Measurements from ENCODE around the gene GPS2. TPM values are rescaled to one million over a fixed set of nuclear protein-coding genes. Genes with fewer than 3 reads are reported as not detected.

The GPS2 gene
- total and polyA plus RNA-seq, 2 donors (not counting 1 experiment from before 2014, with no cell fraction given): 137 to 225 TPM

DNA sequence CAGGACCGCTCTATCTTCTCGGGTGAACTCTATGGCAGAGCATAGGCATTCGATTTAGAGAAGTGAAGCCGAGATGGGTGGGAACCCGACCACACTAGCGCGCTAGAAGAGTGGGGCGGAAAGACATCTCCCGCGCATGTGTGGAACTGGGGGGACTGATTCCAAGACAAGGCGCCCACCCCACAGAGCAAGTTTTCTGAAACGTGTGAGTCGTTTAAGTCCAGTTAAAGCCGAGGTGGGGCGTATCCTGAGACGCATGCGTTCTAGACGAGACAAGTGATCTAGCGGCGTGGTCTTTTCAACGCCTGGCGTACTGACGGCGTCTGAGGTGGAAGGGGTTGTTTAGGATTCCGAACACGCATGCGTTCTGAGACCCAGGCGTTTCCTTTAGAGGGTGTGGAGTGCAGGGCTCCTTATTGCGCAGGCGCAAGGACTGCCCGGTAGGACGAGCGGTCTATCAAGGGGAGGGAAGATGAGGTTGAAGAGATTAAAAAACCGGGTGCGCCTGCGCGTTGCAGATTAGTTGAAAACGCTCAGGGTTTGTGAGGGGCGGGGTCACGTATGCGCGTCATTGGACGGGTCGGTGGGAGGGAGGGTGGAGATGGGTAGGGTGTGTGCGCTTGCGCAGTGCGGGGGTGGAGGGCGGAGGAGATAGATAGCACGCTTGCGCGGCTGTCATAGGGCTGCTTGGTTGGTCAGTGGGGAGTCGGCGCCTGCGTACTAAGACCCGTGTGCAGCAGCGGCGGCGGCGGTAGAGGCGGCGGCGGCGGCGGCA is 8.1 kb downstream of the GPS2 start, which contains the start of gene EIF5A:
EIF5A (plus strand) TSS at position 718 of the 775 bp plus-strand sequence. CDS start 2,008 bp downstream, outside the sequence.
- Mint-ChIP-seq H3K4me3 (peak within 1 kb of the TSS; percentile 95), H3K9me3 (ENCODE audit: insufficient read depth) (no peaks in the 10 kb centered on the region), H3K27ac (peak within 1 kb of the TSS; percentile 99), H3K4me1 (peaks cover 39% of the 10 kb centered on the region), H3K27me3 (no peaks in the 10 kb centered on the region)
- Histone ChIP-seq H3K4me1 (ENCODE audit: control insufficient read depth in 2 of 2, insufficient read depth in 2 of 2, low read length in 2 of 2) (peaks cover 17 to 40% of the 10 kb centered on the region in 2 donors), H3K27me3 (replicated peaks in 1 of 4; ENCODE audit: control extremely low read depth in 1 of 4, control insufficient read depth in 3 of 4, insufficient read depth in 4 of 4, low read length in 3 of 4) (no peaks in the 10 kb centered on the region), H3K79me2 (ENCODE audit: control insufficient read depth, insufficient read depth, low read length) (peaks cover 40% of the 10 kb centered on the region), H3K9me3 (ENCODE audit: control extremely low read depth in 1 of 3, control insufficient read depth in 2 of 3, insufficient read depth in 1 of 3, low read length in 2 of 3) (no peaks in the 10 kb centered on the region), H3K4me2 (replicated peaks; ENCODE audit: low read depth, low read length, poor library complexity, severe bottlenecking) (peak within 1 kb of the TSS; percentile 93), H4K20me1 (ENCODE audit: control insufficient read depth, insufficient read depth, low read length, poor library complexity, severe bottlenecking) (peaks cover 41% of the 10 kb centered on the region), H3K4me3 (ENCODE audit: control extremely low read depth in 1 of 5, extremely low read depth in 1 of 5, insufficient read depth in 1 of 5, low read depth in 2 of 5, low read length in 4 of 5) (peak within 1 kb of the TSS; percentile 81 to 96 (median 94)), H2AFZ (ENCODE audit: insufficient read depth, low read depth, low read length, poor library complexity, severe bottlenecking) (peak within 1 kb of the TSS; percentile 89), H3K36me3 (replicated peaks in 1 of 2; ENCODE audit: control extremely low read depth in 1 of 2, control insufficient read depth in 1 of 2, extremely low read depth in 1 of 2, insufficient read depth in 2 of 2, low read length in 1 of 2) (peaks cover 0 to 29% of the 10 kb centered on the region in 2 experiments), H3K9ac (ENCODE audit: low read length) (peak within 1 kb of the TSS; percentile 97), H3K27ac (ENCODE audit: low read length in 2 of 2) (peak within 1 kb of the TSS; percentile 98 to 99)
- ChIA-PET POLR2A (no interaction called here), CTCF (interaction anchor here (0.6 to 3.1 kb wide), 2 partner anchors 11 to 191 kb away, joined by 3 to 20 read pairs; no protein-coding TSS in a partner anchor)
- DNase-seq: peak; percentile 100
- intact Hi-C loops (cut with micrococcal nuclease): loop anchor here (1.0 to 5.0 kb wide), 12 partner anchors 8 to 308 kb away; partner anchors contain the start of genes ELP5, GPS2, NEURL4 and PHF23
- TF ChIP-seq, protein P1, sequence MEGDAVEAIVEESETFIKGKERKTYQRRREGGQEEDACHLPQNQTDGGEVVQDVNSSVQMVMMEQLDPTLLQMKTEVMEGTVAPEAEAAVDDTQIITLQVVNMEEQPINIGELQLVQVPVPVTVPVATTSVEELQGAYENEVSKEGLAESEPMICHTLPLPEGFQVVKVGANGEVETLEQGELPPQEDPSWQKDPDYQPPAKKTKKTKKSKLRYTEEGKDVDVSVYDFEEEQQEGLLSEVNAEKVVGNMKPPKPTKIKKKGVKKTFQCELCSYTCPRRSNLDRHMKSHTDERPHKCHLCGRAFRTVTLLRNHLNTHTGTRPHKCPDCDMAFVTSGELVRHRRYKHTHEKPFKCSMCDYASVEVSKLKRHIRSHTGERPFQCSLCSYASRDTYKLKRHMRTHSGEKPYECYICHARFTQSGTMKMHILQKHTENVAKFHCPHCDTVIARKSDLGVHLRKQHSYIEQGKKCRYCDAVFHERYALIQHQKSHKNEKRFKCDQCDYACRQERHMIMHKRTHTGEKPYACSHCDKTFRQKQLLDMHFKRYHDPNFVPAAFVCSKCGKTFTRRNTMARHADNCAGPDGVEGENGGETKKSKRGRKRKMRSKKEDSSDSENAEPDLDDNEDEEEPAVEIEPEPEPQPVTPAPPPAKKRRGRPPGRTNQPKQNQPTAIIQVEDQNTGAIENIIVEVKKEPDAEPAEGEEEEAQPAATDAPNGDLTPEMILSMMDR (IDR thresholded peaks at IDR 0.05): no peak
- no peak for TF ChIP-seq EZH2 (IDR thresholded peaks at IDR 0.05; ENCODE audit: borderline replicate concordance, insufficient read depth, low read depth, low read length, poor library complexity, severe bottlenecking)
- ATAC-seq (ENCODE audit: low read depth): peak; percentile 70
- under 1% methylated on average over 64 of the region's 64 CpGs for WGBS (ENCODE audit: insufficient coverage)

GRCh38 chr17:7304179-7304578 is 11.0 kb downstream of the GPS2 start:
- H3K4me3 Mint-ChIP-seq: peak overlapping the region; percentile 14
- H3K4me3 ChIP-seq (ENCODE audit: control extremely low read depth in 1 of 5, extremely low read depth in 1 of 5, insufficient read depth in 1 of 5, low read depth in 2 of 5, low read length in 4 of 5): no peak overlapping the region
- H3K27ac Mint-ChIP-seq: no peak overlapping the region
- no peak overlapping the region for H3K4me2 ChIP-seq (replicated peaks; ENCODE audit: low read depth, low read length, poor library complexity, severe bottlenecking)
- no peak overlapping the region for H3K27ac ChIP-seq (ENCODE audit: low read length in 2 of 2)
- peaks cover 14% of the 10 kb centered on the region for H4K20me1 ChIP-seq (ENCODE audit: control insufficient read depth, insufficient read depth, low read length, poor library complexity, severe bottlenecking)
- H3K9ac ChIP-seq (ENCODE audit: low read length): no peak overlapping the region
- H3K4me1 Mint-ChIP-seq: peaks cover 13% of the 10 kb centered on the region
- no peaks in the 10 kb centered on the region for H3K9me3 Mint-ChIP-seq (ENCODE audit: insufficient read depth)
- intact Hi-C loops (cut with micrococcal nuclease): no loop called here
- CTCF ChIA-PET: interaction anchor here (0.7 to 3.1 kb wide), 4 partner anchors 8 to 256 kb away, joined by 3 to 20 read pairs (median 3); no protein-coding TSS in a partner anchor
- no peak overlapping the region for H2AFZ ChIP-seq (ENCODE audit: insufficient read depth, low read depth, low read length, poor library complexity, severe bottlenecking)
- ATAC-seq (ENCODE audit: low read depth) (no peak), DNase-seq (no peak)
- H3K79me2 ChIP-seq (ENCODE audit: control insufficient read depth, insufficient read depth, low read length): peaks cover 13% of the 10 kb centered on the region
- H3K9me3 ChIP-seq (ENCODE audit: control extremely low read depth in 1 of 3, control insufficient read depth in 2 of 3, insufficient read depth in 1 of 3, low read length in 2 of 3): no peaks in the 10 kb centered on the region
- 100% methylated on average over 1 of the region's 7 CpGs for WGBS (ENCODE audit: insufficient coverage)
- peaks cover 0 to under 1% of the 10 kb centered on the region in 2 experiments for H3K36me3 ChIP-seq (replicated peaks in 1 of 2; ENCODE audit: control extremely low read depth in 1 of 2, control insufficient read depth in 1 of 2, extremely low read depth in 1 of 2, insufficient read depth in 2 of 2, low read length in 1 of 2)
- no peak for TF ChIP-seq EZH2 (IDR thresholded peaks at IDR 0.05; ENCODE audit: borderline replicate concordance, insufficient read depth, low read depth, low read length, poor library complexity, severe bottlenecking)
- TF ChIP-seq, protein P1 (IDR thresholded peaks at IDR 0.05): no peak
- peaks cover 6% of the 10 kb centered on the region for H3K27me3 Mint-ChIP-seq
- POLR2A ChIA-PET: interaction anchor here (0.6 kb wide), 1 partner anchor 50 kb away, joined by 3 read pairs; no protein-coding TSS in a partner anchor
- H3K27me3 ChIP-seq (replicated peaks in 1 of 4; ENCODE audit: control extremely low read depth in 1 of 4, control insufficient read depth in 3 of 4, insufficient read depth in 4 of 4, low read length in 3 of 4): no peaks in the 10 kb centered on the region
- peaks cover 2 to 14% of the 10 kb centered on the region in 2 donors for H3K4me1 ChIP-seq (ENCODE audit: control insufficient read depth in 2 of 2, insufficient read depth in 2 of 2, low read length in 2 of 2)
